B cell (primary cell): ENCODE results near the gene RETREG2. TPM values are rescaled to one million over a fixed set of nuclear protein-coding genes. Genes with fewer than 3 reads are reported as not detected.

Source experiments
- ATAC-seq: fragments of 200-7000 bp; cut with Tn5 transposase; one replicate; pipeline ENCODE4 v1.10.0; 2021; ENCODE audit warnings: low read depth, mild to moderate bottlenecking, moderate number of reproducible peaks, moderate library complexity
- CTCF ChIA-PET: fragments of 350-600 bp; sonication (Branson Sonifier 250); formaldehyde crosslinking; loops from one replicate; lab custom pipeline; 2021; ENCODE audit warnings: antibody characterized with exemption, inconsistent platforms; lab: Charles Lee
- POLR2A ChIA-PET: fragments of 350-600 bp; sonication (Branson Sonifier 250); formaldehyde crosslinking; loops from one replicate; lab custom pipeline; 2021; ENCODE audit warnings: antibody characterized with exemption; lab: Charles Lee
- DNase-seq: peaks from one replicate; pipeline ENCODE4 v3.0.0; 2013
- H2AFZ ChIP-seq: 2 replicates; pipeline ENCODE4 v1.6.1; 2012; ENCODE audit warnings: mild to moderate bottlenecking, low read depth, low read length; ENCODE audit not compliant: insufficient read depth, poor library complexity, severe bottlenecking
- H3K27ac ChIP-seq, 2 donors: 1 replicate in 1 of 2; 2 replicates in 1 of 2; pipeline ENCODE4 v1.5.1; 2012 to 2013; ENCODE audit warnings: low read length in 2 of 2, mild to moderate bottlenecking in 2 of 2, moderate library complexity in 1 of 2
- H3K27me3 ChIP-seq, 4 experiments: fragments of 200-600 bp in 1 of 4; sonication (generic) in 1 of 4; replicated peaks in 1 of 4; 1 replicate in 2 of 4; 2 replicates in 2 of 4; pipeline versions ENCODE4 v1.6.1 to v1.7.0; 2013 to 2016; ENCODE audit warnings: low read length in 3 of 4, mild to moderate bottlenecking in 2 of 4, mixed read lengths in 1 of 4, moderate library complexity in 1 of 4; ENCODE audit not compliant: insufficient read depth in 4 of 4, control insufficient read depth in 3 of 4; ENCODE audit errors: control extremely low read depth in 1 of 4
- H3K36me3 ChIP-seq, 2 experiments: replicated peaks in 1 of 2; 1 replicate in 1 of 2; 2 replicates in 1 of 2; pipeline versions ENCODE4 v1.6.1 to v1.7.1; 2013; ENCODE audit warnings: low read length in 1 of 2; ENCODE audit not compliant: insufficient read depth in 2 of 2, control insufficient read depth in 1 of 2; ENCODE audit errors: control extremely low read depth in 1 of 2, extremely low read depth in 1 of 2
- H3K4me1 ChIP-seq, 2 donors: fragments of 200-600 bp in 1 of 2; sonication (generic) in 1 of 2; 1 replicate in 1 of 2; 2 replicates in 1 of 2; pipeline versions ENCODE4 v1.5.1 to v1.6.1; 2013 to 2017; ENCODE audit warnings: low read length in 2 of 2; ENCODE audit not compliant: control insufficient read depth in 2 of 2, insufficient read depth in 2 of 2
- H3K4me2 ChIP-seq: replicated peaks from 2 replicates; pipeline ENCODE3; 2012; ENCODE audit warnings: mild to moderate bottlenecking, low read depth, low read length; ENCODE audit not compliant: poor library complexity, severe bottlenecking
- H3K4me3 ChIP-seq, 5 experiments: fragments of 200-600 bp in 1 of 5; sonication (generic) in 1 of 5; 1 replicate in 3 of 5; 2 replicates in 2 of 5; pipeline versions ENCODE4 v1.5.1 to v1.7.0; 2011 to 2016; ENCODE audit warnings: low read length in 4 of 5, mild to moderate bottlenecking in 4 of 5, low read depth in 2 of 5, control low read depth in 1 of 5, moderate library complexity in 1 of 5; ENCODE audit not compliant: insufficient read depth in 1 of 5; ENCODE audit errors: control extremely low read depth in 1 of 5, extremely low read depth in 1 of 5
- H3K79me2 ChIP-seq: fragments of 200-600 bp; sonication (generic); one replicate; pipeline ENCODE4 v1.6.0; 2016; ENCODE audit warnings: low read length; ENCODE audit not compliant: control insufficient read depth, insufficient read depth
- H3K9ac ChIP-seq: fragments of 200-600 bp; sonication (generic); 2 replicates; pipeline ENCODE4 v1.6.1; 2017; ENCODE audit warnings: mild to moderate bottlenecking, low read length, moderate library complexity
- H3K9me3 ChIP-seq, 3 donors: one replicate each; pipeline versions ENCODE4 v1.6.1 to v1.7.1; 2013; ENCODE audit warnings: low read length in 2 of 3; ENCODE audit not compliant: control insufficient read depth in 2 of 3, insufficient read depth in 1 of 3; ENCODE audit errors: control extremely low read depth in 1 of 3
- H4K20me1 ChIP-seq: 2 replicates; pipeline ENCODE4 v1.6.0; 2012; ENCODE audit warnings: mild to moderate bottlenecking, low read length; ENCODE audit not compliant: insufficient read depth, control insufficient read depth, poor library complexity, severe bottlenecking
- H3K27ac Mint-ChIP-seq: one replicate; pipeline ENCODE4 v1.8.0; 2021; ENCODE audit warnings: mixed read lengths
- H3K27me3 Mint-ChIP-seq: one replicate; pipeline ENCODE4 v1.8.0; 2021; ENCODE audit warnings: mixed read lengths
- H3K4me1 Mint-ChIP-seq: one replicate; pipeline ENCODE4 v1.8.0; 2021; ENCODE audit warnings: mixed read lengths
- H3K4me3 Mint-ChIP-seq: one replicate; pipeline ENCODE4 v1.8.0; 2021; ENCODE audit warnings: mixed read lengths
- H3K9me3 Mint-ChIP-seq: one replicate; pipeline ENCODE4 v1.8.0; 2022; ENCODE audit warnings: mixed read lengths; ENCODE audit not compliant: insufficient read depth
- CTCF ChIP-seq: fragments of 200-600 bp; IDR thresholded peaks from one replicate; pipeline ENCODE4 v1.8.0; 2022; ENCODE audit warnings: antibody characterized with exemption, mild to moderate bottlenecking
- EZH2 ChIP-seq: IDR thresholded peaks from 2 replicates; pipeline ENCODE4 v1.6.1; 2012; ENCODE audit warnings: borderline replicate concordance, low read depth, mild to moderate bottlenecking, moderate library complexity, low read length; ENCODE audit not compliant: insufficient read depth, poor library complexity, severe bottlenecking
- WGBS: methylation state at CpG from one replicate; pipeline ENCODE4 v1.1.5; 2013; ENCODE audit warnings: missing lambda C conversion rate; ENCODE audit not compliant: insufficient coverage; 5-methylcytosine and 5-hydroxymethylcytosine counted together
- intact Hi-C: fragments of 100-400 bp; cut with micrococcal nuclease; formaldehyde crosslinking; loops from one replicate; pipeline ENCODE4 v1.10.0; 2022
- polyA plus RNA-seq: library from polyadenylated mRNA; depleted of rRNA; stranded (reverse); fragments of >200 nt; gene quantifications from 2 replicates; pipeline ENCODE4 v1.2.3, GENCODE V29; 2012
- total RNA-seq, 2 donors: library from RNA; stranded (reverse); fragments of 120-200 nt in 1 of 2; gene quantifications; 1 replicate in 1 of 2; 2 replicates in 1 of 2; pipeline versions ENCODE4 v1.2.3 to v1.2.4, GENCODE V29; 2013 to 2022

Gene RETREG2
- total and polyA plus RNA-seq, 2 donors (not counting 1 experiment from before 2014, with no cell fraction given): 46.7 to 102 TPM

GRCh38 chr2:219133976-219134375, 44.1 kb upstream of the RETREG2 start:
- H3K9ac ChIP-seq: no peak overlapping the region
- Mint-ChIP-seq H3K27ac (no peak overlapping the region), H3K27me3 (no peaks in the 10 kb centered on the region), H3K4me1 (no peaks in the 10 kb centered on the region), H3K9me3 (no peaks in the 10 kb centered on the region), H3K4me3 (no peak overlapping the region)
- no peak overlapping the region for H3K4me2 ChIP-seq
- DNase-seq (no peak), ATAC-seq (no peak)
- peaks cover 1 to 12% of the 10 kb centered on the region in 2 experiments for H3K36me3 ChIP-seq
- H3K27ac ChIP-seq: no peak overlapping the region
- no peaks in the 10 kb centered on the region for H3K27me3 ChIP-seq
- peaks cover 6% of the 10 kb centered on the region for H4K20me1 ChIP-seq
- H3K9me3 ChIP-seq: no peaks in the 10 kb centered on the region
- intact Hi-C loops: no loop called here
- CTCF ChIA-PET: interaction anchor here (1.0 to 1.1 kb wide), 2 partner anchors 15 to 23 kb away, joined by 3 to 4 read pairs; no protein-coding TSS in a partner anchor
- TF ChIP-seq CTCF: no peak
- TF ChIP-seq EZH2: no peak
- no peaks in the 10 kb centered on the region for H3K4me1 ChIP-seq
- no peak overlapping the region for H3K4me3 ChIP-seq
- peaks cover under 1% of the 10 kb centered on the region for H3K79me2 ChIP-seq
- no peak overlapping the region for H2AFZ ChIP-seq
- POLR2A ChIA-PET: no interaction called here
- WGBS: 87% methylated on average over 2 of the region's 4 CpGs

GRCh38 chr2:219140722-219141121, 37.4 kb upstream of the RETREG2 start:
- Mint-ChIP-seq H3K9me3 (no peaks in the 10 kb centered on the region), H3K27me3 (no peaks in the 10 kb centered on the region), H3K4me1 (no peaks in the 10 kb centered on the region), H3K27ac (no peak overlapping the region), H3K4me3 (no peak overlapping the region)
- CTCF ChIA-PET: no interaction called here
- no peaks in the 10 kb centered on the region for H3K27me3 ChIP-seq
- no peak overlapping the region for H2AFZ ChIP-seq
- H3K4me2 ChIP-seq: no peak overlapping the region
- no peak overlapping the region for H3K9ac ChIP-seq
- H3K4me1 ChIP-seq: no peaks in the 10 kb centered on the region
- POLR2A ChIA-PET: no interaction called here
- DNase-seq (no peak), ATAC-seq (no peak)
- no peak for TF ChIP-seq CTCF
- peaks cover 9% of the 10 kb centered on the region for H4K20me1 ChIP-seq
- intact Hi-C loops: no loop called here
- H3K9me3 ChIP-seq: no peaks in the 10 kb centered on the region
- no peak overlapping the region for H3K4me3 ChIP-seq
- H3K79me2 ChIP-seq: peaks cover 8% of the 10 kb centered on the region
- WGBS: no CpG with 5 or more reads among the region's 3 CpGs
- H3K36me3 ChIP-seq: peaks cover 1 to 55% of the 10 kb centered on the region in 2 experiments
- no peak overlapping the region for H3K27ac ChIP-seq
